HEK293 (cell line): ENCODE measurements around the gene CDS1.

Source experiments
- CTCF ChIA-PET: fragments of 350-600 bp; formaldehyde crosslinking; extraction: SDS; loops from one replicate; lab custom pipeline; 2021; ENCODE audit warnings: antibody characterized with exemption; lab: Yijun Ruan, JAX
- POLR2A ChIA-PET: fragments of 300-600 bp; formaldehyde crosslinking; extraction: SDS; loops from one replicate; lab custom pipeline; 2020; ENCODE audit warnings: antibody characterized with exemption, inconsistent platforms; lab: Yijun Ruan, JAX
- H3K27ac ChIP-seq: fragments of 200-500 bp; sonication (Bioruptor generic); 2 replicates; pipeline ENCODE4 v1.5.1; 2014; ENCODE audit warnings: low read depth, low read length, control low read depth, inconsistent platforms; ENCODE audit errors: extremely low read depth
- H3K36me3 ChIP-seq, 2 experiments: fragments of 200-500 bp in 1 of 2; sonication (Bioruptor generic) in 1 of 2; 1 replicate in 1 of 2; 2 replicates in 1 of 2; pipeline ENCODE4 v1.5.1; 2014 to 2017; ENCODE audit warnings: inconsistent platforms in 2 of 2, low read length in 2 of 2; ENCODE audit not compliant: control insufficient read depth in 2 of 2, insufficient read depth in 1 of 2
- H3K4me1 ChIP-seq: fragments of 200-500 bp; sonication (Bioruptor generic); 2 replicates; pipeline ENCODE4 v1.5.1; 2014; ENCODE audit warnings: mild to moderate bottlenecking, low read length, inconsistent platforms; ENCODE audit not compliant: control insufficient read depth, insufficient read depth
- H3K4me3 ChIP-seq: 2 replicates; pipeline ENCODE4 v1.5.1; 2011; ENCODE audit warnings: low read depth, mild to moderate bottlenecking, control low read depth, low read length, moderate library complexity
- H3K9me3 ChIP-seq: fragments of 200-500 bp; sonication (Bioruptor generic); 2 replicates; pipeline ENCODE4 v1.5.1; 2014; ENCODE audit warnings: low read depth, low read length, inconsistent platforms; ENCODE audit not compliant: control insufficient read depth, insufficient read depth
- GLI4 ChIP-seq: fragments of 450-650 bp; formaldehyde crosslinking; IDR thresholded peaks from 2 replicates; pipeline ENCODE4 v1.5.1; 2016; ENCODE audit warnings: missing biosample characterization, missing genetic modification characterization
- GLIS2 ChIP-seq: fragments of 450-650 bp; formaldehyde crosslinking; IDR thresholded peaks from 2 replicates; pipeline ENCODE4 v1.5.1; 2016; ENCODE audit warnings: missing biosample characterization, missing genetic modification characterization
- PRDM1 ChIP-seq: fragments of 450-650 bp; formaldehyde crosslinking; IDR thresholded peaks from 2 replicates; pipeline ENCODE4; 2016; ENCODE audit warnings: missing biosample characterization, missing genetic modification characterization
- RBAK ChIP-seq: fragments of 450-650 bp; formaldehyde crosslinking; IDR thresholded peaks from 2 replicates; pipeline ENCODE4 v1.5.1; 2016; ENCODE audit warnings: missing biosample characterization, missing genetic modification characterization
- TCF7L2 ChIP-seq: IDR thresholded peaks from 2 replicates; pipeline ENCODE4 v1.6.1; 2011; ENCODE audit warnings: low read depth, mild to moderate bottlenecking, inconsistent platforms, low read length, moderate library complexity, borderline replicate concordance
- ZEB2 ChIP-seq: fragments of 450-650 bp; formaldehyde crosslinking; IDR thresholded peaks from 2 replicates; pipeline ENCODE4 v1.5.1; 2016; ENCODE audit warnings: missing biosample characterization, missing genetic modification characterization
- ZFP69B ChIP-seq: fragments of 450-650 bp; formaldehyde crosslinking; IDR thresholded peaks from 2 replicates; pipeline ENCODE4 v1.5.1; 2016; ENCODE audit warnings: missing biosample characterization, missing genetic modification characterization
- ZNF121 ChIP-seq: fragments of 450-650 bp; formaldehyde crosslinking; IDR thresholded peaks from 2 replicates; pipeline ENCODE4 v1.5.1; 2016; ENCODE audit warnings: missing biosample characterization, missing genetic modification characterization
- ZNF148 ChIP-seq: fragments of 450-650 bp; formaldehyde crosslinking; IDR thresholded peaks from 2 replicates; pipeline ENCODE4 v1.5.0; 2017; ENCODE audit warnings: missing biosample characterization, missing genetic modification characterization, borderline replicate concordance
- ZNF155 ChIP-seq: fragments of 450-650 bp; formaldehyde crosslinking; IDR thresholded peaks from 2 replicates; pipeline ENCODE4 v1.5.1; 2016; ENCODE audit warnings: missing biosample characterization, missing genetic modification characterization
- ZNF174 ChIP-seq: fragments of 450-650 bp; formaldehyde crosslinking; IDR thresholded peaks from 2 replicates; pipeline ENCODE4 v1.5.0; 2017; ENCODE audit warnings: missing biosample characterization, mild to moderate bottlenecking, missing genetic modification characterization
- ZNF473 ChIP-seq: fragments of 450-650 bp; formaldehyde crosslinking; IDR thresholded peaks from 2 replicates; pipeline ENCODE4 v1.5.1; 2017; ENCODE audit warnings: missing biosample characterization, missing genetic modification characterization
- ZNF549 ChIP-seq: fragments of 450-650 bp; IDR thresholded peaks from 2 replicates; pipeline ENCODE4 v1.5.1; 2018; ENCODE audit warnings: missing biosample characterization, missing genetic modification characterization, mild to moderate bottlenecking, inconsistent platforms, moderate library complexity
- ZNF555 ChIP-seq: fragments of 450-650 bp; formaldehyde crosslinking; conservative IDR thresholded peaks from 2 replicates; pipeline ENCODE4 v1.5.1; 2017; ENCODE audit warnings: missing biosample characterization, mild to moderate bottlenecking, missing genetic modification characterization, inconsistent platforms
- ZNF585B ChIP-seq: fragments of 450-650 bp; formaldehyde crosslinking; IDR thresholded peaks from 2 replicates; pipeline ENCODE4 v1.5.1; 2016; ENCODE audit warnings: missing biosample characterization, missing genetic modification characterization
- ZNF610 ChIP-seq: fragments of 450-650 bp; formaldehyde crosslinking; IDR thresholded peaks from 2 replicates; pipeline ENCODE4 v1.5.1; 2016; ENCODE audit warnings: missing biosample characterization, missing genetic modification characterization, borderline replicate concordance
- ZNF623 ChIP-seq: fragments of 450-650 bp; formaldehyde crosslinking; IDR thresholded peaks from 2 replicates; pipeline ENCODE4 v1.5.1; 2016; ENCODE audit warnings: missing biosample characterization, missing genetic modification characterization
- ZNF701 ChIP-seq: fragments of 450-650 bp; formaldehyde crosslinking; IDR thresholded peaks from 2 replicates; pipeline ENCODE4 v1.5.1; 2016; ENCODE audit warnings: missing biosample characterization, missing genetic modification characterization
- ZNF768 ChIP-seq: fragments of 450-650 bp; formaldehyde crosslinking; IDR thresholded peaks from 2 replicates; pipeline ENCODE4 v1.5.1; 2018; ENCODE audit warnings: missing biosample characterization, mild to moderate bottlenecking, missing genetic modification characterization
- ZSCAN18 ChIP-seq: fragments of 450-650 bp; formaldehyde crosslinking; IDR thresholded peaks from 2 replicates; pipeline ENCODE4 v1.5.1; 2016; ENCODE audit warnings: missing biosample characterization, missing genetic modification characterization
- TF ChIP-seq, protein P1 (sequence below): fragments of 450-650 bp; formaldehyde crosslinking; IDR thresholded peaks from 2 replicates; pipeline ENCODE4 v1.5.1; 2016; ENCODE audit warnings: missing biosample characterization, missing genetic modification characterization
- TF ChIP-seq, protein P2 (sequence below): fragments of 450-650 bp; formaldehyde crosslinking; IDR thresholded peaks from 2 replicates; pipeline ENCODE4 v1.5.1; 2016; ENCODE audit warnings: missing biosample characterization, missing genetic modification characterization

CDS1 gene

GRCh38 chr4:84597450-84597849, 14.5 kb downstream of the CDS1 start:
- Histone ChIP-seq H3K4me3 (no peak overlapping the region), H3K4me1 (no peaks in the 10 kb centered on the region), H3K36me3 (no peaks in the 10 kb centered on the region)
- POLR2A ChIA-PET: no interaction called here
- TF ChIP-seq ZNF585B (tag by site-specific recombination) (no peak), ZNF610 (tag by site-specific recombination) (no peak), ZNF768 (tag by site-specific recombination) (no peak), ZNF549 (no peak), ZEB2 (tag by site-specific recombination) (no peak), ZNF121 (0 out of 2 replicates have a peak, but pooled peaks have one; percentile 11), ZNF473 (tag by site-specific recombination) (no peak), ZNF623 (tag by site-specific recombination) (no peak)
- TF ChIP-seq, protein P1, sequence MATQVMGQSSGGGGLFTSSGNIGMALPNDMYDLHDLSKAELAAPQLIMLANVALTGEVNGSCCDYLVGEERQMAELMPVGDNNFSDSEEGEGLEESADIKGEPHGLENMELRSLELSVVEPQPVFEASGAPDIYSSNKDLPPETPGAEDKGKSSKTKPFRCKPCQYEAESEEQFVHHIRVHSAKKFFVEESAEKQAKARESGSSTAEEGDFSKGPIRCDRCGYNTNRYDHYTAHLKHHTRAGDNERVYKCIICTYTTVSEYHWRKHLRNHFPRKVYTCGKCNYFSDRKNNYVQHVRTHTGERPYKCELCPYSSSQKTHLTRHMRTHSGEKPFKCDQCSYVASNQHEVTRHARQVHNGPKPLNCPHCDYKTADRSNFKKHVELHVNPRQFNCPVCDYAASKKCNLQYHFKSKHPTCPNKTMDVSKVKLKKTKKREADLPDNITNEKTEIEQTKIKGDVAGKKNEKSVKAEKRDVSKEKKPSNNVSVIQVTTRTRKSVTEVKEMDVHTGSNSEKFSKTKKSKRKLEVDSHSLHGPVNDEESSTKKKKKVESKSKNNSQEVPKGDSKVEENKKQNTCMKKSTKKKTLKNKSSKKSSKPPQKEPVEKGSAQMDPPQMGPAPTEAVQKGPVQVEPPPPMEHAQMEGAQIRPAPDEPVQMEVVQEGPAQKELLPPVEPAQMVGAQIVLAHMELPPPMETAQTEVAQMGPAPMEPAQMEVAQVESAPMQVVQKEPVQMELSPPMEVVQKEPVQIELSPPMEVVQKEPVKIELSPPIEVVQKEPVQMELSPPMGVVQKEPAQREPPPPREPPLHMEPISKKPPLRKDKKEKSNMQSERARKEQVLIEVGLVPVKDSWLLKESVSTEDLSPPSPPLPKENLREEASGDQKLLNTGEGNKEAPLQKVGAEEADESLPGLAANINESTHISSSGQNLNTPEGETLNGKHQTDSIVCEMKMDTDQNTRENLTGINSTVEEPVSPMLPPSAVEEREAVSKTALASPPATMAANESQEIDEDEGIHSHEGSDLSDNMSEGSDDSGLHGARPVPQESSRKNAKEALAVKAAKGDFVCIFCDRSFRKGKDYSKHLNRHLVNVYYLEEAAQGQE (tag by site-specific recombination): no peak
- TF ChIP-seq, protein P2, sequence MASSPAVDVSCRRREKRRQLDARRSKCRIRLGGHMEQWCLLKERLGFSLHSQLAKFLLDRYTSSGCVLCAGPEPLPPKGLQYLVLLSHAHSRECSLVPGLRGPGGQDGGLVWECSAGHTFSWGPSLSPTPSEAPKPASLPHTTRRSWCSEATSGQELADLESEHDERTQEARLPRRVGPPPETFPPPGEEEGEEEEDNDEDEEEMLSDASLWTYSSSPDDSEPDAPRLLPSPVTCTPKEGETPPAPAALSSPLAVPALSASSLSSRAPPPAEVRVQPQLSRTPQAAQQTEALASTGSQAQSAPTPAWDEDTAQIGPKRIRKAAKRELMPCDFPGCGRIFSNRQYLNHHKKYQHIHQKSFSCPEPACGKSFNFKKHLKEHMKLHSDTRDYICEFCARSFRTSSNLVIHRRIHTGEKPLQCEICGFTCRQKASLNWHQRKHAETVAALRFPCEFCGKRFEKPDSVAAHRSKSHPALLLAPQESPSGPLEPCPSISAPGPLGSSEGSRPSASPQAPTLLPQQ (tag by site-specific recombination): 0 out of 2 replicates have a peak, but pooled peaks have one; percentile 6
- TF ChIP-seq, all 188 proteins: peak for 2
- CTCF ChIA-PET: interaction anchor here (0.6 to 1.4 kb wide), 3 partner anchors 13 to 51 kb away, joined by 3 read pairs; no protein-coding TSS in a partner anchor
- H3K27ac ChIP-seq: peak overlapping the region; percentile 9; the same call in 1 of the 2 replicates
- no peaks in the 10 kb centered on the region for H3K9me3 ChIP-seq

- no peak overlapping the region for H3K27ac ChIP-seq
- no peaks in the 10 kb centered on the region for H3K4me1 ChIP-seq
- TF ChIP-seq ZNF701 (tag by site-specific recombination) (no peak), ZNF555 (tag by site-specific recombination) (no peak), GLI4 (tag by site-specific recombination) (no peak), ZNF174 (tag by site-specific recombination) (no peak), ZFP69B (tag by site-specific recombination) (no peak), TCF7L2 (no peak), ZNF148 (tag by site-specific recombination) (no peak), ZSCAN18 (tag by site-specific recombination) (no peak), GLIS2 (tag by site-specific recombination) (no peak), ZNF155 (tag by site-specific recombination) (no peak), PRDM1 (tag by site-specific recombination) (no peak), RBAK (tag by site-specific recombination) (no peak)
- no peak overlapping the region for H3K4me3 ChIP-seq
- CTCF ChIA-PET: no interaction called here
- peaks cover 0 to 19% of the 10 kb centered on the region in 2 experiments; a peak in 2 of 3 replicates for H3K36me3 ChIP-seq
- POLR2A ChIA-PET: no interaction called here
- no peaks in the 10 kb centered on the region for H3K9me3 ChIP-seq
Measured at GRCh38 chr4:84606645-84607044, 23.7 kb downstream of the CDS1 start.
